NT2/D1 (cell line): ENCODE measurements around the gene BBC3.

Experiments used
- YY1 ChIP-seq: IDR thresholded peaks from 2 replicates; pipeline ENCODE4 v1.6.1; 2011; ENCODE audit not compliant: insufficient read length, insufficient read depth
- ZNF274 ChIP-seq: IDR thresholded peaks from 2 replicates; pipeline ENCODE4 v1.6.1; 2011; ENCODE audit warnings: mild to moderate bottlenecking, low read depth, low read length

DNA sequence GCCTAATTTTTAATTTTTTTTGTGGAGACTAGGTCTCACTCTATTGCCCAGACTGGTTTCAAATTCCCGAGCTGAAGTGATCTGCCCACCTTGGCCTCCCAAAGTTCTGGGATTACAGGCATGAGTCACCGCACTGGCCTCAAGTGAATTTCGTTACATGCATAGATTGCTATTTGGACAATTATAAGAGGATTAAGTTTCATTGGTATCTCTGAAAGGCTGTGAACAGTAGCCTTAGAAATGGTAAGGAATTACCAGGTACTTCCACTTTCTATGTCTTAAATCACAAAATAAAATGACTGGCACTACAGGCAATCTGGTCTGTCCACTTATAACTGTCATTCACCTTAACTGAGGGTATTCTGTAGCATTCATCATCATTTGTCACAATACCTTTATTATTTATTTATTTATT is 22.5 kb upstream of the BBC3 start:
- no peak for TF ChIP-seq YY1
- TF ChIP-seq ZNF274, result no peak
